ENCODE measurements around the gene CHCHD3.
"Not testable (repeated sequence)": the region's sequence is repeated elsewhere in the genome, so short reads cannot be mapped to it uniquely, and the experiment has no call there.

The CHCHD3 gene

DNA sequence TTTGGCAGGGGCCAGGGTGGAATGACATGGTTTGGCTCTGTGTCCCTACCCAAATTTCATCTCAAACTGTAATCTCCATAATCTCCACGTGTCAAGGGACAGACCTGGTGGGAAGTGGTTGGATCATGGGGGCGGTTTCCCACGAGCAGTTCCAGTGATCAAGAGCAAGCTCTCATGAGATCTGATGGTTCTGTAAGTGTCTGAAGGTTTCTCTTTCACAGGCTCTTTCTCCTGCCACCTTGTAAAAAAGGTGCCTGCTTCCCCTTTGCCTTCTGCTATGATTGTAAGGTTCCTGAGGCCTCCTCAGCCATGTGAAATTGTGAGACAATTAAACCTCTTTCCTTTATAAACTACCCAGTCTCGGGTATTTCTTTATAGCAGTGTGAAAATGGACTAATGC is 188.3 kb downstream of the CHCHD3 start:
- FAIRE-seq (no peak), DNase-seq (ENCODE audit: insufficient read length, low spot score) (no peak)
- TF ChIP-seq SPI1 (IDR thresholded peaks at IDR 0.05; ENCODE audit: low read depth, low read length): no peak
- no peak for TF ChIP-seq TAF1 (IDR thresholded peaks at IDR 0.05; ENCODE audit: low read depth, low read length)
- no peak for TF ChIP-seq POU2F2 (IDR thresholded peaks at IDR 0.05; ENCODE audit: low read depth, low read length)
- TF ChIP-seq POLR2AphosphoS5 (IDR thresholded peaks at IDR 0.05; ENCODE audit: low read depth, low read length): no peak
- TF ChIP-seq PAX5 (IDR thresholded peaks at IDR 0.05; ENCODE audit: insufficient read depth, low read length, severe bottlenecking): no peak
- TF ChIP-seq POLR2A (IDR thresholded peaks at IDR 0.05; ENCODE audit: low read depth, low read length): no peak

DNA sequence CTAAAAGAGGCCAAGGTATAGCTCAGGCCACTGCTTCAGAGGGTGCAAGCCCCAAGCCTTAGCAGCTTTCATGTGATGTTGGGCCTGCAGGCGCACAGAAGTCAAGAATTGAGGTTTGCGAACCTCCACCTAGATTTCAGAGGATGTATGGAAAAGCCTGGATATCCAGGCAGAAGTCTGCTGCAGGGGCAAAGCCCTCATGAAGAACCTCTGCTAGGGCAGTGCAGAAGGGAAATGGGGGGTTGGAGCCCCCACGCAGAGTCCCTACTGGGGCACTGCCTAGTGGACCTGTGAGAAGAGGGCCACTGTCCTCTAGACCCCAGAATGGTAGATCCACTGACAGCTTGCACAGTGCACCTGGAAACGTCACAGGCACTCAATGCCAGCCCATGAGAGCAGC is 189.1 kb downstream of the CHCHD3 start:
- DNase-seq (ENCODE audit: insufficient read length, low spot score); FAIRE-seq: not testable (repeated sequence)

DNA sequence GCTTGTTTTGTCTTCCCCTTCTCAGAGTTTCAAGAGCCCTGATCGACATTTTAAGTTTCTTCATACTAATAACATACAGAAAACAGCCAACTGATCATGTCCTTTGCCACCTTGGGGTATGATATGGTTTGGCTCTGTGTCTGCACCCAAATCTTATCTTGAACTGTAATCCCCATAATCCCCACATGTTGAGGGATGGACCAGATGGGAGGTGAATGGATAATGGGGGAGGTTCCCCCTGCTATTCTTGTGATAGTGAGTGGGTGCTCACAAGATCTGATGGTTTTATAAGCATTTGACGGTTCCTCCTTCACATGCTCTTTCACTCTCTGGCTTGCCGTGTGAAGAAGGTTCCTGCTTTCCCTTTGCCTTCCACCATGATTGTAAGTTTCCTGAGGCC is 190.3 kb downstream of the CHCHD3 start:
- no peak for TF ChIP-seq POLR2A (IDR thresholded peaks at IDR 0.05; ENCODE audit: low read depth, low read length)
- no peak for TF ChIP-seq POU2F2 (IDR thresholded peaks at IDR 0.05; ENCODE audit: low read depth, low read length)
- no peak for TF ChIP-seq PAX5 (IDR thresholded peaks at IDR 0.05; ENCODE audit: insufficient read depth, low read length, severe bottlenecking)
- TF ChIP-seq SPI1 (IDR thresholded peaks at IDR 0.05; ENCODE audit: low read depth, low read length): no peak
- TF ChIP-seq POLR2AphosphoS5 (IDR thresholded peaks at IDR 0.05; ENCODE audit: low read depth, low read length): no peak
- no peak for TF ChIP-seq TAF1 (IDR thresholded peaks at IDR 0.05; ENCODE audit: low read depth, low read length)
- FAIRE-seq: no peak
- no peak for DNase-seq (ENCODE audit: insufficient read length, low spot score)

DNA sequence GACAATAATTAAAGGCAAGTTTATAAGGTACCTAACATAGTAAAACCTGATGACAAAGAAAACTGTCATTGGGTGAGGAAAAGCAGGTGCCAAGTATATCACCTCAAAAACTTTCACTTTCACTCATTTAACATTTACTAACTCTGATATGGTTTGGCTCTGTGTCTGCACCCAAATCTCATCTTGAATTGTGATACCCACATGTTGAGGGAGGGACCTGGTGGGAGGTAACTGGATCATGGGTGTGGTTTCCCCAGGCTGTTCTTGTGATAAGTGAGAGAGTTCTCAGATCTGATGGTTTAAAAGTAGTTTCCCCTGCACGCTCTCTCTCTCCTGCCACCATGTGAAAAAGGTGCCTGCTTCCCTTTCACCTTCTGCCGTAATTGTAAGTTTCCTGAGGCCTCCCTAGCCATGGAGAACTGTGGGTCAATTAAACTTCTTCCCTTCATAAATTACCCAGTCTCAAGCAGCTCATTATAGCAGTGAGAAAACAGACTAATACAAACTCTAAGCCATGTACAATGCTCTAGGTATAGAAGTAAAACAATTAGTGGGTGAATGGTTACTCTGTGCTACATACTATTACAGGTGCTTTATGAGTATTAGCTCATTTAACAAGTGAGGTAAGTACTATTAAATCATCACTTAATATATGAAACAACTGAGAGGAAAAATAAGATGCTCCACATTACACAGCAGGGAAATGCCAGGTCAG is 199.0 kb downstream of the CHCHD3 start:
- FAIRE-seq (peak; percentile 85), DNase-seq (ENCODE audit: insufficient read length, low spot score) (no peak)
- TF ChIP-seq PAX5 (IDR thresholded peaks at IDR 0.05; ENCODE audit: insufficient read depth, low read length, severe bottlenecking): no peak
- no peak for TF ChIP-seq POU2F2 (IDR thresholded peaks at IDR 0.05; ENCODE audit: low read depth, low read length)
- TF ChIP-seq POLR2AphosphoS5 (IDR thresholded peaks at IDR 0.05; ENCODE audit: low read depth, low read length): no peak
- TF ChIP-seq TAF1 (IDR thresholded peaks at IDR 0.05; ENCODE audit: low read depth, low read length): no peak
- no peak for TF ChIP-seq SPI1 (IDR thresholded peaks at IDR 0.05; ENCODE audit: low read depth, low read length)
- TF ChIP-seq POLR2A (IDR thresholded peaks at IDR 0.05; ENCODE audit: low read depth, low read length): no peak

DNA sequence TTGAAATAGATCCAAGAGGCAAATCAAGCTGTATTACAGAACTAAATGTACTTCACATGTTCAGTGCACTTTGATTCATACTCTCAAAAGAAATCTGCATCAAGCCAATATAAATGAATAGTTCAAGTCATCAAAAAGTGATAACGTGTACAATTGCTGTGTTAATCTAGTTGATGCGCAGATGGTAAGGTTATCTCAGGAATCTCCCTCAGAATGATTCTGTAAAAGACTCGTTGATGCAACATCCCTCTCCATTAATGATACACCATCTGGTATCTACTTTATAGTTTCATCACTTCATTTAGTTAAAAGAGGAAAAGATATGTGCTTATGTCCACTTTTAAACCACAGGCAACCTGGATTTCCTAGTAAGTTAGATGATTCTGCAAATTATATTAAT is 200.6 kb downstream of the CHCHD3 start:
- DNase-seq (ENCODE audit: insufficient read length, low spot score) (no peak), FAIRE-seq (no peak)
- TF ChIP-seq PAX5 (IDR thresholded peaks at IDR 0.05; ENCODE audit: insufficient read depth, low read length, severe bottlenecking): no peak
- no peak for TF ChIP-seq POU2F2 (IDR thresholded peaks at IDR 0.05; ENCODE audit: low read depth, low read length)
- TF ChIP-seq TAF1 (IDR thresholded peaks at IDR 0.05; ENCODE audit: low read depth, low read length): no peak
- no peak for TF ChIP-seq POLR2AphosphoS5 (IDR thresholded peaks at IDR 0.05; ENCODE audit: low read depth, low read length)
- TF ChIP-seq POLR2A (IDR thresholded peaks at IDR 0.05; ENCODE audit: low read depth, low read length): no peak
- TF ChIP-seq SPI1 (IDR thresholded peaks at IDR 0.05; ENCODE audit: low read depth, low read length): no peak

DNA sequence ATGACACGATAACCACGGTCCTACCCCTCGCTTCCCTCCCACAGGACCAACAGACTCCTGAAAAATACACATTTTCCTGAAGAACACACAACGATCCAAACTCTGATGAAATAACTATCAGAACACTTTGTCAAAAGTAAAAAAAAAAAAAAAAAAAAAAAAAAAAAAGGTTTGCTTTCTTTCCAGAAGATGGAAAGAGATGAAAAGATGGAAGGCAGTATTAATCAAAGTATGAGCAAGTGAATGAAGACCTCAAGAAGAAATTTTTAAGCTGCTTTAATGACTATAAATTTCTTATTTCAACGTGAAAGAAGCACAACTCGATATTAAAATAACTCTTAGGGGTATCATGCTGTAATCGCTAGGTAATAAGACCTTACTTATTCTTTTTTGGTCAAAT is 202.3 kb downstream of the CHCHD3 start:
- DNase-seq (ENCODE audit: insufficient read length, low spot score): no peak
- TF ChIP-seq POLR2AphosphoS5 (IDR thresholded peaks at IDR 0.05; ENCODE audit: low read depth, low read length) (no peak), PAX5 (IDR thresholded peaks at IDR 0.05; ENCODE audit: insufficient read depth, low read length, severe bottlenecking) (no peak), TAF1 (IDR thresholded peaks at IDR 0.05; ENCODE audit: low read depth, low read length) (no peak), POLR2A (IDR thresholded peaks at IDR 0.05; ENCODE audit: low read depth, low read length) (no peak), POU2F2 (IDR thresholded peaks at IDR 0.05; ENCODE audit: low read depth, low read length) (no peak), SPI1 (IDR thresholded peaks at IDR 0.05; ENCODE audit: low read depth, low read length) (no peak)
- FAIRE-seq: no peak

DNA sequence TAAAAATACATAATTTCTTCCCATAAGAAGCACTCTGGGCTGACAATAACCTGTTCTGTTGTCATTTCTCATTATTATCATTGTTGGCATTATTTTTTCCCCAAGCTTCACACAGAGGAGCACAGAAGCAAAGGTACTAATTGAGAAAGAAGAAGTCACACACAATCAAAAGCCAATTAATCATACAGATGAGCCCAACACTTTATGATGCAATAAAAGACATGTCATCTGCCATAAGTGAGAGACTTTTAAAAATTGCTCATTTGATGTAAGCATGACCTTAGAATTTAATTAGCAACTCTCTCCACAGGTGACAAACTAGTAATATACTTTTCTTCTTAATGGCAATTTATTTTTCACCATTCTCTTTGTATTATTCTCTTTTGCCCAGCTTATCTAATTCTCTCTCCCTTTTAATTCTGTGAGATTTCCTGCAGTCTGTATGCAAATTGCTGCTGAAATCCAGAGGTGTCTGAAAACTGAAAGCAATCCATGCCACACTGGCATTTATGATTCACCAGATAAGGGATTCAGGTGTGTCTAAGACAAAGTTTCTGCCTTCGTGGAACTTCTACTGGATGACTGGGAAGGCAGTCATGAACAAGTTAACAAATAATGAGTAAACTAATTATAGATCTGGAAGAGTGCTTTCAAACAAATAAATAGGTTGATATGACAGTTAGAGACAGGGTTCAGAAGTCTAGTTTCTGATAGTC is 203.5 kb downstream of the CHCHD3 start:
- FAIRE-seq (no peak), DNase-seq (ENCODE audit: insufficient read length, low spot score) (no peak)
- no peak for TF ChIP-seq POU2F2 (IDR thresholded peaks at IDR 0.05; ENCODE audit: low read depth, low read length)
- TF ChIP-seq TAF1 (IDR thresholded peaks at IDR 0.05; ENCODE audit: low read depth, low read length): no peak
- no peak for TF ChIP-seq SPI1 (IDR thresholded peaks at IDR 0.05; ENCODE audit: low read depth, low read length)
- no peak for TF ChIP-seq POLR2AphosphoS5 (IDR thresholded peaks at IDR 0.05; ENCODE audit: low read depth, low read length)
- no peak for TF ChIP-seq PAX5 (IDR thresholded peaks at IDR 0.05; ENCODE audit: insufficient read depth, low read length, severe bottlenecking)
- TF ChIP-seq POLR2A (IDR thresholded peaks at IDR 0.05; ENCODE audit: low read depth, low read length): no peak

DNA sequence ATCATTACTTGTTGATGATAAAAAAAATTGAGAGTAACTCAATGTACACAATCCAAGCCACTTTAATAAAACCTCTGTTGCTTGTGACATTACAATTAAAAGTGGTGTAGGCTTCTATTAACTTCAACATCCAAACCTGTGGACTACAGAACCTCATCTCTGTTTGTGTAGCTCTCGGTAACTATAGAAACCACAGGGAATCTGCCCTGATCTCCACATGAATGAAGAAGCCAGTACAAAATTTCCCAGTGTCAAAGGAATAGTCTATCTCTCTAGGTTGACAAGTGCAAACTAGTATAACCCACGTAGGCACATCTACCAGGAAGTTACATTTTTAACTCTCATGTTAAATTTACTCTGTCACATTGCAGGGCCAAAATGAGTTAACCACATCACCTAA is 204.3 kb downstream of the CHCHD3 start:
- no peak for FAIRE-seq
- no peak for DNase-seq (ENCODE audit: insufficient read length, low spot score)
- TF ChIP-seq POLR2AphosphoS5 (IDR thresholded peaks at IDR 0.05; ENCODE audit: low read depth, low read length) (no peak), SPI1 (IDR thresholded peaks at IDR 0.05; ENCODE audit: low read depth, low read length) (no peak), POLR2A (IDR thresholded peaks at IDR 0.05; ENCODE audit: low read depth, low read length) (no peak), POU2F2 (IDR thresholded peaks at IDR 0.05; ENCODE audit: low read depth, low read length) (no peak), PAX5 (IDR thresholded peaks at IDR 0.05; ENCODE audit: insufficient read depth, low read length, severe bottlenecking) (no peak), TAF1 (IDR thresholded peaks at IDR 0.05; ENCODE audit: low read depth, low read length) (no peak)

DNA sequence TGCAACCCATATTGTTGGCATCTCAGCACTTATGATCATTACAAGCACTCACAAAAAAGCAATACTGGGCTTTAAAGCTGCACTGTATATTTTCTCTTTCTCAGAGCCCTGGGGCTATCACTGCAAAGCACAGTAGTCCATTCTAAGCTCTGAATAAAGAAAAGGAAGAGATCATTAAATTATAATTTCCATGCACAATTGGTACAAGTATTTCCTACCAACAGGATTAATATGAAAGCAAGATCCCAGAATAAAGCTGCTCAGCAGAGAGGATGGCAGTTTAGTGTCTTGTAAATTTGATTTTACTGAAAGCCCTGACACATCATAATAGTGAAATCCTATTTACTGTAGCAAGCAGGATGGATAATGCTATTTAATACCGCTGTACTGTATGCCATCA is 205.3 kb downstream of the CHCHD3 start:
- DNase-seq (ENCODE audit: insufficient read length, low spot score): no peak
- no peak for FAIRE-seq
- TF ChIP-seq TAF1 (IDR thresholded peaks at IDR 0.05; ENCODE audit: low read depth, low read length): no peak
- TF ChIP-seq SPI1 (IDR thresholded peaks at IDR 0.05; ENCODE audit: low read depth, low read length): no peak
- TF ChIP-seq POLR2A (IDR thresholded peaks at IDR 0.05; ENCODE audit: low read depth, low read length): no peak
- TF ChIP-seq POLR2AphosphoS5 (IDR thresholded peaks at IDR 0.05; ENCODE audit: low read depth, low read length): no peak
- TF ChIP-seq POU2F2 (IDR thresholded peaks at IDR 0.05; ENCODE audit: low read depth, low read length): no peak
- TF ChIP-seq PAX5 (IDR thresholded peaks at IDR 0.05; ENCODE audit: insufficient read depth, low read length, severe bottlenecking): no peak
